ENCODE data around the gene FUS. TPM values are rescaled to one million over a fixed set of nuclear protein-coding genes. Genes with fewer than 3 reads are reported as not detected.
"Not testable (repeated sequence)": the region's sequence is repeated elsewhere in the genome, so short reads cannot be mapped to it uniquely, and the experiment has no call there.

FUS gene
- total RNA-seq, 1 experiment from 2014 or later, result 481 TPM

DNA sequence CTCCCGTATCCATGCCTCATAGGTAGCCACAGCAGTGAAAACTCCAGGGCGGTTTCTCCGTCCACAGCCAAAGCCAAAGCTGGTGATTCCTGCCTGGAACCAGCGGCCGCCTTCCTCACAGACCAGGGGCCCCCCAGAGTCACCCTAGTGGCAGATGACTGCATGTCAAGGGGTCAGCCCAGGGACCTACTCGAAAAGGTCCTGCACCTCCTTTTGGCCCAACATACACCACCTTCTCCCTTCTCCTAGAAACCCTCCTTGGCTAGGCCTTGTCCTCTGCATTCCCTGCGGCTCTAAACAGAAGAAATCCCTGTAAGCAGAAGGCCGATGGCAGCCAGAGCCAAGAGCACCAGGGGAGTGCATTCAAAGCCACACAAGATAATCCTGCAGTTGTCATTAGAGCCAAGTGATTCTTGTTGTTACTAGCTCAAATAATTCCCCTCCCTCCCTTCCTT is 36.2 kb upstream of the FUS start:
- Mint-ChIP-seq H3K4me1 (ENCODE audit: insufficient read depth, unreplicated experiment) (peaks cover 13% of the 10 kb centered on the region), H3K27me3 (ENCODE audit: insufficient read depth, unreplicated experiment) (no peaks in the 10 kb centered on the region), H3K36me3 (ENCODE audit: insufficient read depth, unreplicated experiment) (no peaks in the 10 kb centered on the region), H3K9me3 (ENCODE audit: unreplicated experiment) (no peaks in the 10 kb centered on the region), H3K4me3 (ENCODE audit: unreplicated experiment) (peak overlapping the region; percentile 71), H3K27ac (ENCODE audit: low read depth, unreplicated experiment) (no peak overlapping the region)
- POLR2A ChIA-PET, result interaction anchor here (0.6 to 3.3 kb wide), 3 partner anchors 20 to 44 kb away, joined by 3 to 53 read pairs (median 4); partner anchors contain the start of gene FUS
- TF ChIP-seq, protein P1, sequence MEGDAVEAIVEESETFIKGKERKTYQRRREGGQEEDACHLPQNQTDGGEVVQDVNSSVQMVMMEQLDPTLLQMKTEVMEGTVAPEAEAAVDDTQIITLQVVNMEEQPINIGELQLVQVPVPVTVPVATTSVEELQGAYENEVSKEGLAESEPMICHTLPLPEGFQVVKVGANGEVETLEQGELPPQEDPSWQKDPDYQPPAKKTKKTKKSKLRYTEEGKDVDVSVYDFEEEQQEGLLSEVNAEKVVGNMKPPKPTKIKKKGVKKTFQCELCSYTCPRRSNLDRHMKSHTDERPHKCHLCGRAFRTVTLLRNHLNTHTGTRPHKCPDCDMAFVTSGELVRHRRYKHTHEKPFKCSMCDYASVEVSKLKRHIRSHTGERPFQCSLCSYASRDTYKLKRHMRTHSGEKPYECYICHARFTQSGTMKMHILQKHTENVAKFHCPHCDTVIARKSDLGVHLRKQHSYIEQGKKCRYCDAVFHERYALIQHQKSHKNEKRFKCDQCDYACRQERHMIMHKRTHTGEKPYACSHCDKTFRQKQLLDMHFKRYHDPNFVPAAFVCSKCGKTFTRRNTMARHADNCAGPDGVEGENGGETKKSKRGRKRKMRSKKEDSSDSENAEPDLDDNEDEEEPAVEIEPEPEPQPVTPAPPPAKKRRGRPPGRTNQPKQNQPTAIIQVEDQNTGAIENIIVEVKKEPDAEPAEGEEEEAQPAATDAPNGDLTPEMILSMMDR (IDR thresholded peaks at IDR 0.05; ENCODE audit: unreplicated experiment), result no peak
- CTCF ChIA-PET, result interaction anchor here (0.6 to 3.8 kb wide), 16 partner anchors 8 to 725 kb away, joined by 3 to 29 read pairs (median 5); partner anchors contain the start of genes BCKDK, KAT8 and ZNF843
- intact Hi-C loops (cut with micrococcal nuclease), result loop anchor here (2.0 to 5.0 kb wide), 3 partner anchors 34 to 111 kb away; partner anchors contain the start of gene STX4
- BruUV-seq (replicated peaks), result no TSS peak
- DNase-seq (ENCODE audit: unreplicated experiment), result no peak

DNA sequence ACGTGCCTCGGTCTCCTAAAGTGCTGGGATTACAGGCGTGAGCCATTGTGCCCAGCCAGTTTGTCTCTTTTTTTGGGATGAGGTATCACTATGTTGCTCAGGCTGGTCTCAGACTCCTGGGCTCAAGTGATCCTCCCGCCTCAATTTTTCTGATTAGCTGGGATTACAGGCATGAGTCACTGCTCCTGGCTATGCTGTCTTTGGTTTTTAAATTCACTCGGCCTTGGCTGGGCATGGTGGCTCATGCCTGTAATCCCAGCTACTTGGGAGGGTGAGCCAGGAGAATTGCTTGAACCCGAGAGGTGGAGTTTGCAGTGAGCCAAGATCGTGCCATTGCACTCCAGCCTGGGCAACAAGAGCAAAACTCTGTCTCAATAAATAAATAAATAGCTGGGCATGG is 35.5 kb upstream of the FUS start:
- H3K4me3 Mint-ChIP-seq (ENCODE audit: unreplicated experiment); H3K36me3 Mint-ChIP-seq (ENCODE audit: insufficient read depth, unreplicated experiment); H3K27ac Mint-ChIP-seq (ENCODE audit: low read depth, unreplicated experiment); H3K27me3 Mint-ChIP-seq (ENCODE audit: insufficient read depth, unreplicated experiment); BruUV-seq (replicated peaks); H3K9me3 Mint-ChIP-seq (ENCODE audit: unreplicated experiment); DNase-seq (ENCODE audit: unreplicated experiment): not testable (repeated sequence)
- peaks cover 13% of the 10 kb centered on the region for H3K4me1 Mint-ChIP-seq (ENCODE audit: insufficient read depth, unreplicated experiment)
- intact Hi-C loops (cut with micrococcal nuclease), result loop anchor here (5.0 kb wide), 2 partner anchors 33 to 112 kb away; partner anchors contain the start of gene STX4
- ChIA-PET POLR2A (interaction anchor here (3.3 kb wide), 1 partner anchor 36 kb away, joined by 53 read pairs; the partner anchor contains the start of gene FUS), CTCF (interaction anchor here (0.6 to 3.2 kb wide), 13 partner anchors 12 to 725 kb away, joined by 3 to 29 read pairs (median 4); partner anchors contain the start of genes KAT8 and ZNF843)

DNA sequence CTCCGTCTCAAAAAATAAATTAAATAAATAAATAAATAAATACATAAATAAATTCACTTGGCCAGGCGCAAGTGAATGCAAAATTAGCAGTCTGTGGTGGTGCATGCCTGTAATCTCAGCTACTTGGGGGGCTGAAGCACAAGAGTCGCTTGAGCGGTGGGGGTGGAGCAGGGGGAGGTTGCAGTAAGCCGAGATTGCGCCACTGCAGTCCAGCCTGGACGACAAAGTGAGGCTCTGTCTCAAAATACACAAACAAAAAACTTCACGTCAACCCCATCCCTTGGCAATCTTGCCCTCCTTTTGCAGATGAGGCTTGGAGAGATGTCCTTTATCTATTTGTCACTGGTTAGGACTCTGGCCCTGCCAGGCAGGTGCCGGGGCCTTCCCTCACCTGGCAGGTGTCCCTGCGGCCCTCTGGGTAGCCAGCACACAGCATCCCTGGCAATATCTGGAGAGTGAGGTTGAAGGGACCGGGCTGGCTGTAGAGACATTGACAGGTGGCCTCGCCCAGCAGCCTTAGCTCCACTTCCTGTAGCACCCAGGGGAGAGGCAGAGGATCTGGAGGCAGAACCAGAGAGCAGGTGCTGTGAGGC is 34.4 kb upstream of the FUS start:
- CTCF ChIA-PET, result interaction anchor here (0.6 to 2.5 kb wide), 5 partner anchors 11 to 724 kb away, joined by 4 to 7 read pairs (median 5); partner anchors contain the start of gene ZNF843
- no peak overlapping the region for H3K4me3 Mint-ChIP-seq (ENCODE audit: unreplicated experiment)
- no peaks in the 10 kb centered on the region for H3K27me3 Mint-ChIP-seq (ENCODE audit: insufficient read depth, unreplicated experiment)
- BruUV-seq (replicated peaks), result no TSS peak
- peaks cover 12% of the 10 kb centered on the region for H3K4me1 Mint-ChIP-seq (ENCODE audit: insufficient read depth, unreplicated experiment)
- intact Hi-C loops (cut with micrococcal nuclease), result no loop called here
- H3K36me3 Mint-ChIP-seq (ENCODE audit: insufficient read depth, unreplicated experiment), result no peaks in the 10 kb centered on the region
- DNase-seq (ENCODE audit: unreplicated experiment), result no peak
- POLR2A ChIA-PET, result interaction anchor here (1.1 kb wide), 1 partner anchor 28 kb away, joined by 3 read pairs; the partner anchor contains the start of gene KAT8
- TF ChIP-seq, protein P1 (IDR thresholded peaks at IDR 0.05; ENCODE audit: unreplicated experiment), result no peak
- H3K27ac Mint-ChIP-seq (ENCODE audit: low read depth, unreplicated experiment), result no peak overlapping the region
- no peaks in the 10 kb centered on the region for H3K9me3 Mint-ChIP-seq (ENCODE audit: unreplicated experiment)

DNA sequence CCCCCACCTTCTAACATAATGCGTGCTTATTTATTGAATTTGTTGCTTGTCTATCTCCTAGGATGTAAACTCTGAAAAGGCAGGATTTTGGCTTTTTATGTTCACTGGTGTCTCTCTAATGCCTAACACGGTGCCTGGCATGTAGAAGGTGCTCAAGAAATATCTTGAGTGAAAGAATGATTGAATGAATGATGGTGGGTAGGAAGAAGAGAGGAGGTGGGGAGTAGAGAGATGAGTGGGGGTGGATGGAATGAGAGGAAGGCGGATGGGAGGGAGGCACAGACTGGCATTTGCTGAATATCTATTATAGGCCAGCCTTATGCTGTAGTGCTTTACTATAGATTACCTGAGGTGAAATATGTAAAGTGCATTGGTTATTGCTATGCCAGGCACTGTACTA is 32.4 kb upstream of the FUS start:
- ChIA-PET POLR2A (interaction anchor here (0.6 kb wide), 1 partner anchor 227 kb away, joined by 3 read pairs; no protein-coding TSS in a partner anchor), CTCF (interaction anchor here (0.6 kb wide), 1 partner anchor 8 kb away, joined by 3 read pairs; no protein-coding TSS in a partner anchor)
- no peak for DNase-seq (ENCODE audit: unreplicated experiment)
- Mint-ChIP-seq H3K27ac (ENCODE audit: low read depth, unreplicated experiment) (no peak overlapping the region), H3K36me3 (ENCODE audit: insufficient read depth, unreplicated experiment) (no peaks in the 10 kb centered on the region), H3K4me1 (ENCODE audit: insufficient read depth, unreplicated experiment) (no peaks in the 10 kb centered on the region), H3K4me3 (ENCODE audit: unreplicated experiment) (no peak overlapping the region), H3K9me3 (ENCODE audit: unreplicated experiment) (no peaks in the 10 kb centered on the region), H3K27me3 (ENCODE audit: insufficient read depth, unreplicated experiment) (no peaks in the 10 kb centered on the region)
- intact Hi-C loops (cut with micrococcal nuclease), result no loop called here
- TF ChIP-seq, protein P1 (IDR thresholded peaks at IDR 0.05; ENCODE audit: unreplicated experiment), result no peak
- no TSS peak for BruUV-seq (replicated peaks)
